H1 (cell line): ENCODE data around the gene OGDH. TPM values are rescaled to one million over a fixed set of nuclear protein-coding genes. Genes with fewer than 3 reads are reported as not detected.

Experiments
- EGR1 ChIP-seq: IDR thresholded peaks from 2 replicates; pipeline ENCODE4 v1.6.1; 2011; ENCODE audit warnings: low read depth, low read length, borderline replicate concordance
- MAFK ChIP-seq: IDR thresholded peaks from 2 replicates; pipeline ENCODE4 v1.6.1; 2012; ENCODE audit warnings: low read depth, mild to moderate bottlenecking, improper control_type of control experiment, low read length
- POLR2AphosphoS5 ChIP-seq: IDR thresholded peaks from 2 replicates; pipeline ENCODE4 v1.6.1; 2011; ENCODE audit warnings: low read depth, low read length
- RNF2 ChIP-seq: fragments of 200-900, 300-1000 bp; sonication (generic); IDR thresholded peaks from 2 replicates; pipeline ENCODE4 v1.7.1; 2016; ENCODE audit warnings: borderline replicate concordance, low read depth, mild to moderate bottlenecking, antibody characterized with exemption, low read length; ENCODE audit not compliant: poor library complexity, severe bottlenecking; ENCODE audit errors: missing control alignments
- SIN3A ChIP-seq, 2 experiments: IDR thresholded peaks in 1 of 2; conservative IDR thresholded peaks in 1 of 2; 2 replicates each; pipeline ENCODE4 v1.6.1; 2011 to 2012; ENCODE audit warnings: low read length in 2 of 2, improper control_type of control experiment in 1 of 2, low read depth in 1 of 2, mild to moderate bottlenecking in 1 of 2
- TBP ChIP-seq: IDR thresholded peaks from 2 replicates; pipeline ENCODE4 v1.6.1; 2011; ENCODE audit warnings: low read depth, low read length, improper control_type of control experiment
- TCF12 ChIP-seq: IDR thresholded peaks from 2 replicates; pipeline ENCODE4 v1.6.1; 2011; ENCODE audit warnings: low read depth, mild to moderate bottlenecking, low read length
- polyA plus RNA-seq, 7 experiments: library from polyadenylated mRNA; depleted of rRNA in 3 of 7; stranded (reverse) in 5 of 7; unstranded in 2 of 7; fragments of >200 nt in 5 of 7; fragments of 200-250 nt in 2 of 7; gene quantifications; 1 replicate in 5 of 7; 2 replicates in 1 of 7; 4 replicates in 1 of 7; pipeline versions ENCODE4 v1.2.1 to v1.2.3, GENCODE V29; 2011 to 2013; ENCODE audit warnings: missing spikeins in 2 of 7, mixed read lengths in 2 of 7
- total RNA-seq: library from RNA; stranded (reverse); fragmentation: NEBNext Ultra II Directional; extraction: Animal tissue kit (Norgen Biotek cat#: 25700); gene quantifications from 2 replicates; pipeline ENCODE4 v1.2.1, GENCODE V29; 2021

Gene OGDH
- total and polyA plus RNA-seq, 2 of the 8 experiments (the other 6 are each of a cell fraction or from before 2014, with no cell fraction given), result 71.6 to 91.6 TPM

DNA sequence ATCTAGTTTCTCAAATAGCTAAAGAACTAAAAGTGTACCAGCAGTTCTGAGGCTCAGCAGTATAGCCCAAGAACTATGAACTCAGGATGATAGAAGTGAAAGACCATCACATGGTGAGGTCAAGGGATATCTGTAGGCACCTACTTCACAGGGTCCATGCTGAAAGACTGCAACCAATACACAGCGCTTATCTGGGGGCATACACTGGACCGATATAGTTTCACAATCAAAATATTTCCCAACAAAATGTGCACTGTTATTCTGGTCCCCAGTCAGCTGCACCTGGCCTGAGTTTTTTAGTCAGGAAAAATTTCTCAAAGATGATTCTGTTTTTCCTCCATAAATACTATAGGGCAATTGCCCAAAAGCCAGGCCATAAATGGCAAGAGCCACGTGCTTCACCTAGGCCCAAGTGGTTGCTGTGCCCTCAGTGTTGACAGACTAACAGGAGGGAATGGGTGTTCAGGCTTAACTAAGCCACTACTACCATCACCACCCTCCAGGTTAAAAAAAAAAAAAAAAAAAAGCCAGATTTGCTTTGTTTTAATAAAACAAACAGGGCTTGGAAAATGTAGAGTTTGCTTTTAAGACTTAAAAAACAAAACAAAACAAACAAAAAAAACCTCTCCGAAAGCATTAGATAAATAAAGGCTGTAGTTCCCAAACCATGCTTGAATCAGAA, 58.5 kb downstream of the OGDH start (continued):
- TF ChIP-seq SIN3A (conservative IDR thresholded peaks at IDR 0.05 in 1 of 2, IDR thresholded peaks at IDR 0.05 in 1 of 2; ENCODE audit: low read depth in 1 of 2, low read length in 2 of 2) (no peak), TCF12 (no peak), POLR2AphosphoS5 (no peak), RNF2 (no peak), EGR1 (no peak), MAFK (no peak), TBP (no peak)
